ENCODE measurements around the gene FADS1.
A peak's percentile ranks its signal among the peaks of the same experiment; 100 is the strongest.

FADS1 gene

GRCh38 chr11:61762798-61763197 lies 54.0 kb downstream of the FADS1 start:
- DNase-seq (ENCODE audit: low read depth in 1 of 2, low spot score in 1 of 2): no peak

DNA sequence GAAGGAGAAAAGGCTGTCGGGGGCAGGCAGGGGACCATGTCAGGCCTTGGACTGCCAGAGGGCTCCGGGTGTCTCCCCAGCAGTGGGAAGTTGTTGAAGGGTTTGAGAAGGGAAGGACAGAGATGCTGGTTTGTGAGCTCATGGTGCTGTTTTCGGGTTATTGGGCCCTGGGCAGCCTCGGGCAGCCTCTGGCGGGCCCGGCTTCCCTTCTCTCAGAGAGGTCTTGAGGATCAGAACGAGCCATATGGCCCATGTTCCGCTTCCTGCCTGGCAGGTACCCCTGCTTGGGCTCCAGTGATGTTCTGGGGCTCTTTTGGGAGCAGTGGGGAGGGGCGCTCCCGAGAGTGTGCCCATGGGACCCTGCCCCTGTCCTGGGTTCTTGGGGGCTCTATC lies 54.6 kb downstream of the FADS1 start:
- DNase-seq (ENCODE audit: low read depth in 1 of 2, low spot score in 1 of 2): no peak

DNA sequence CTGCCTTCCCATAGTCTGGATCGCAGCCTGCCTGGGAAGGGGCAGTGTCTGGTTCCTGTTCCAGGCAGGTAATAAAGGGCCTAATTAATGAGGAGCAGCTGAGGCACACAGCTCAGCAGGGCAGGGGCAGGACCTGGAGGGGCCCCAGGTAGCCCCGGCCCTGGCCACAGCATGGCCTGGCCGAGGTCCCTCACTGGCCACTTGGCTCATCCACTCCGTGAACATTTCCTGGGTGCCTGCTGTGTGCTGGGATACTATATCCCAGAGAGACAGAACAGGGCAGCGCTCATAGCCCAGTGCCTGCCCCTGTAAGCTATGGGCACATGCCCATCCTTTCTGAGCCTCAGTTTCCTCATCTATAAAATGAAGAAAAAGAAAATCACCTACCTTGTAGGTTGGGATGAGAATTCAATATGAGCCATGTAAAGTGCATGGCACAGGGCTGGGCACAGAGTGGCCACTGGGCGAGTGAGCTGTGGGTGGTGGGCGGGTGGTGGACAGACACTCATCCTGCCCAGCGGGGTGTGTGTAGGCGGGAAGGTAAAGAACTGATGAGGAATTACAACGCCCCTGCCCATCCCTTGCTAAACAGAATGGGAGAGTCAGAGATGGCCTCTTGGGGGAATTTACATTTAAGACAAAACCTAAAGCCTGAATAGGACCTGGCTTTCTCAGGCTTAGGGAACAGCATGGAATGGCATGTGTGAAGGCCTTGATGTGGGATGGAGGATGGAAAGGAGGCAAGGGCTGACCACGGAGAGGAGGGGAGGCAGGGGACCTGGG lies 55.2 kb downstream of the FADS1 start:
- DNase-seq (ENCODE audit: low read depth in 1 of 2, low spot score in 1 of 2): no peak

GRCh38 chr11:61760946-61761345 lies 55.9 kb downstream of the FADS1 start:
- no peak for DNase-seq (ENCODE audit: low read depth in 1 of 2, low spot score in 1 of 2)

- no peak for DNase-seq (ENCODE audit: low read depth in 1 of 2, low spot score in 1 of 2)
Observed at GRCh38 chr11:61757213-61757862, 59.5 kb downstream of the FADS1 start.

DNA sequence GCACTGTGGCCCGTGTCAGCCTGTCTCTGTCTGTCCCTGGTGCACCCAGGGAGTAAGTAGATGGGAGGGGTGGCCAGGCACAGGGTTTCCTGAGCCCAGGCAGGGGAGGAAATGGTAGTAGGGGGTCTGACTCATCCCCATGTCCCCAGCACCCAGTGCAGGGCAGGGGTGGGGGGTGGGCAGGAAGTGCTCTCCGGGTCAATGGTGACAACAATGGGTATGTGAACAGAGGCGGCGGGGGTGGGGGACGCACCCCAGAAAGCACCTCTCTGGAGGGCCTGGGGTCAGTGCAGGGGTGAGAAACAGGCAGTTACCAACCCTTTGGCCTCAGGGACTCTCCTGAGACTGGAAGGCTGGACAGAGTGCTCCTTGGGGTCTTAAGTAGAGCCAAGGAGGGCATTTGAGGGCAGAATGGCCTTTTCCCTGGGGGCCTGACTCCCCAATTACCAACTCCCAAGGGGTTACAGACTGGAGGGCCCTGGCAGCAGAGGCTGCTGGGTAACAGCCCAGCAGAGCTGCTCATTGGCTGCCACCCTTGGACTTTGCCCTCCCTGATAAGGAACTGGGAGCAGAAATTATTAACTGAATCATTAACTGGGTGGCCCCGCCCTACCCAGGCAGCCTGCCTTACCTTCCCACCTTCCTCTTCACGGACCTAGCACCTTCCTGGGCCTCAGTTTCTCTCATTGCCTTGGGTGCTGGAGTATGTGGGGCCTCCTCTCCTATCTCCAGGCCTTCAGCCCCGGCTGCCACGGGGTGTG lies 60.2 kb downstream of the FADS1 start:
- no peak for DNase-seq (ENCODE audit: low read depth in 1 of 2, low spot score in 1 of 2)

GRCh38 chr11:61756147-61756451 lies 60.7 kb downstream of the FADS1 start:
- no peak for DNase-seq (ENCODE audit: low read depth in 1 of 2, low spot score in 1 of 2)

DNA sequence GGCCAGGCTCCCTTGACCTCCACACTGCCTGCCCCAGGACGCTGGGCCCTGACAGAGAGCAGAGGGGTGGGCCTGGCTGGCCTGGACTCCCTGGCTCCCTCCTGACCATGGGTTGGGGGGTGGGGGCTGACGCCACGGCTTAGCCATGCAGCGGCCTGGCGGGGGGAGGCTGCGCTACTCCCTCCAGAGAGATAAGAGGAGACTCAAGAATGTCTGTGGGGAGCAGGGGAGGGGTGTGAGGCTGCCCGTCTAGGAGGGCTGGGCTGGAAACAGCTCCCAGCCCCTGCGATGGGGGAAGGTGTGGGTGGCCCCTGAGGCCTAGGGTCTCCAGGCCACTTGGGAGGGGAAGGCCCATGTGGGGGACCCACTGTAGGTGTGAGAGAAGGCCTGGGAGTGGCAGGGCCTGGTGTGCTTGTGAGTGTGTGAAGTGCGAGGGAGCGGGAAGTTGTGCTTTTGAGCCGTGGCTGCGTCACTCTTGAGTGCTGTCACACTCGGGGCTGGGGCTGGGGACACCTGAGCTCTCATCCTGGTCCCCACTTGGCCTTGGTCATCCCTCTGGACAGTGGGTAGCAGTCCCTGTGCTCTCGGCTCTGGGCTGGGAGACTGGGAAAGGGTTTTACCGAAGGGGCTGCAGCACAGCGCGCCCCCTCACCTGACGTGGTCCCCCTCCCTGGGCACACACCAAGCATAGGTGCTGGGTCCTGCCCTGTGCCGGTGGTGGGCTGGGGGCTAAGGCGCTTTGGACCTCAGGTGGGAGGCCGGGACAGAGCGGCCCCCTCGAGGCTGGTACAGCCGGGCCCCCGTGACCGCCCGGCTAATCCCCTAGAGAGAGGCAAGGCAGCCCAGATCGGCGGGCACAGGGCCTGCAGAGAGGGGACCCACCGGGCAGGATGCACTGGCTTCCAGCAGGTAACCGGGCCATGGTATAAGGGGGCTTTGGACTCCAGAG lies 62.0 kb downstream of the FADS1 start:
- no peak for DNase-seq (ENCODE audit: low read depth in 1 of 2, low spot score in 1 of 2)

- DNase-seq (ENCODE audit: low read depth in 1 of 2, low spot score in 1 of 2): no peak
Observed at GRCh38 chr11:61753672-61754071, 63.1 kb downstream of the FADS1 start.

- no peak for DNase-seq (ENCODE audit: low read depth in 1 of 2, low spot score in 1 of 2)
Observed at GRCh38 chr11:61752925-61753521, 63.8 kb downstream of the FADS1 start.

DNA sequence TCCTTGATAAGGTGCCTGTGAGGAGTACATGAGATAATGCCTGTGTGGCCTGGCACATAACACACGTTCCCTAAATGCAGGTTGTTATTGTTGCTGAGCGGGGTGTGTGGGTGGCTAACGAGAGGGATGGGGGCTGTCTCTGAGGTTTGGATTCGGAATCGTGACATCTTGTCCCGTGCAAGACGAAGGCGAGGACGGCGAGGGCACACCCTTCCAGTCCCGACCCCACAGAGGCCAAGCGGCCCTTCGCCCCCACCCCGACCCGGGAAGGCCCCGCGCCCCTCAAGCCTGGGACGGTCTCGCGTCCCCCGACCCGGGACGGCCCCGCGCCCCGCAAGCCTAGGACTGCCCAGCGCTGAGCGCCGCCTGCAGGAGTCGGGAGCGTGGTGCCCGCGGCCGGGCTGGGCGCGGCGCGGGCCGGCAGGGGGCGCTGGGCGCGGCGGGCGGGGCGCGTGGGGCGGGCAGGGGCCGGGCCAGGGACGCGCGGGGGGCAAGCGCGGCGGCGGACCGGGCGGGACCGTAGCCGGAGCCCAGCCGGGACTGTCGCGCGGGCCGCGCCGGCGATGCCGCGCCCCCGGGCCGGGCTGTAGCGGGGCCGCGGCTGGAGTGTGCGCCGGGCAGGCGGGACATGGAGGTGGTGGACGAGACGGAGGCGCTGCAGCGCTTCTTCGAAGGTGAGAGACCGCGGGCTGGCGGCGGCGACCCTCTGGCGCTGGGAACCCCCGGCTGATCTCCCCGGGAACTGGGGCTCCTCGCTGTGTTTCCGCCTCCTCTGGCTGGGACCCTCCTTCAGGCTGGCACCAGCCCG lies 64.5 kb downstream of the FADS1 start, which contains the start of gene MYRF:
TSS of gene MYRF (plus strand) at position 520 of the 808 bp plus-strand sequence. CDS start at position 629, 109 bp downstream.
- DNase-seq (ENCODE audit: low read depth in 1 of 2, low spot score in 1 of 2): peak; percentile 19 to 55

- no peak for DNase-seq (ENCODE audit: low read depth in 1 of 2, low spot score in 1 of 2)
Observed at GRCh38 chr11:61751384-61751783, 65.4 kb downstream of the FADS1 start.

GRCh38 chr11:61750631-61751273 lies 66.1 kb downstream of the FADS1 start:
- DNase-seq (ENCODE audit: low read depth in 1 of 2, low spot score in 1 of 2): no peak
